ENCODE measurements around the gene EEF1B2.

DNA sequence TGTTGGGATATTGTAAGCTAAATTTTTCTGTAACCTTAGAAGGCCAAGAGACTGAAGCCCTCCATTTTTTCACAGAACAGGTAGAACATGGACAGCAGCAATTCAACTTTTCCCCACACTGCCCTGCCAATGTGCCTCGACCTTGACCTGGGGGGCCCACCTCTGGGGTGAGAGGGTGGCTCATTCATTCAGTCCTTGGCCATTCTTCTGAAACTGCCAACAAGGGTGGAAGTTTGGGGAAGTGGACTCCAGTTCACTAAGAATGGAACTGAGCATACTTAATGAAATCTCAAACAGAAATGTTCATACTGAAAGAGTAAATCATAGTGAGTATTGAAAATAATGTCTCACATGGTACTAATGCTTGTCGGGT lies 1.1 kb downstream of the EEF1B2 start:
- TF ChIP-seq YY1 (IDR thresholded peaks at IDR 0.05; ENCODE audit: insufficient read depth, insufficient read length) = no peak
- TF ChIP-seq ZNF274 (IDR thresholded peaks at IDR 0.05; ENCODE audit: low read depth, low read length) = no peak
- TF ChIP-seq SUZ12 (IDR thresholded peaks at IDR 0.05; ENCODE audit: extremely low read depth, insufficient read depth, insufficient read length) = no peak

Data from NT2/D1 (cell line).